HepG2 (cell line): Measurements from ENCODE around the gene IPPK. TPM values are rescaled to one million over a fixed set of nuclear protein-coding genes. Genes with fewer than 3 reads are reported as not detected.

Source experiments
- ATAC-seq: fragments of 200-7000 bp; cut with Tn5 transposase; 3 replicates; pipeline ENCODE4 v1.9.1; 2020; ENCODE audit warnings: mild to moderate bottlenecking, moderate library complexity
- BruUV-seq: library from RNA; stranded (reverse); fragments of 400-500 nt; replicated peaks from 2 replicates; lab custom pipeline; 2021; lab: Mats Ljungman, UMichigan
- CTCF ChIA-PET: fragments of 300-600 bp; formaldehyde crosslinking; extraction: SDS; loops from one replicate; lab custom pipeline; 2021; ENCODE audit warnings: low total read pairs, inconsistent platforms, low intra/inter-chr PET ratio; lab: Yijun Ruan, JAX
- POLR2A ChIA-PET: fragments of 350-600 bp; sonication (Branson Sonifier 250); formaldehyde crosslinking; loops from one replicate; lab custom pipeline; 2020; ENCODE audit warnings: antibody characterized with exemption, inconsistent platforms; lab: Yijun Ruan, JAX
- DNase-seq: peaks from one replicate; pipeline ENCODE4 v3.0.0-alpha.2; 2015; ENCODE audit warnings: low spot score
- FAIRE-seq: peaks from 3 replicates; lab custom pipeline; 2011; peaks lifted over from hg19 to GRCh38; lab: Jason Lieb, UNC
- H2AFZ ChIP-seq: one replicate; pipeline ENCODE4 v1.6.1; 2011; ENCODE audit warnings: low read length, inconsistent platforms
- H3K27ac ChIP-seq: fragments of 300-600 bp; 3 replicates; pipeline ENCODE4 v1.8.0; 2011; ENCODE audit warnings: mixed run types, mild to moderate bottlenecking, mixed read lengths, low read length, inconsistent platforms; ENCODE audit not compliant: insufficient read depth; ENCODE audit errors: extremely low read length
- H3K27me3 ChIP-seq, 2 experiments: fragments of 200-600 bp in 1 of 2; 2 replicates in 1 of 2; 3 replicates in 1 of 2; pipeline versions ENCODE4 v1.6.0 to v1.8.0; 2011; ENCODE audit warnings: low read length in 2 of 2, mild to moderate bottlenecking in 2 of 2, moderate library complexity in 2 of 2, inconsistent platforms in 1 of 2; ENCODE audit not compliant: insufficient read depth in 2 of 2, control insufficient read depth in 1 of 2
- H3K36me3 ChIP-seq, 2 experiments: fragments of 200-600 bp in 1 of 2; replicated peaks in 1 of 2; 2 replicates in 1 of 2; 3 replicates in 1 of 2; pipeline versions ENCODE4 v1.5.1 to v1.8.0; 2011; ENCODE audit warnings: low read length in 2 of 2, inconsistent platforms in 1 of 2; ENCODE audit not compliant: insufficient read depth in 2 of 2, control insufficient read depth in 1 of 2
- H3K4me1 ChIP-seq: 2 replicates; pipeline ENCODE4 v1.5.1; 2012; ENCODE audit warnings: low read length, inconsistent platforms; ENCODE audit not compliant: insufficient read depth
- H3K4me2 ChIP-seq: 2 replicates; pipeline ENCODE4 v1.6.0; 2011; ENCODE audit warnings: low read depth, low read length, inconsistent platforms
- H3K4me3 ChIP-seq, 3 experiments: fragments of 200-600 bp in 1 of 3; sonication (generic), shearing (Covaris generic) in 1 of 3; replicated peaks in 1 of 3; 2 replicates each; pipeline ENCODE4 v1.5.1; 2011 to 2016; ENCODE audit warnings: low read length in 3 of 3, inconsistent platforms in 2 of 3, low read depth in 2 of 3, mild to moderate bottlenecking in 2 of 3, control low read depth in 1 of 3, mixed read lengths in 1 of 3; ENCODE audit not compliant: insufficient read depth in 1 of 3
- H3K79me2 ChIP-seq: one replicate; pipeline ENCODE4 v1.6.1; 2011; ENCODE audit warnings: low read length, inconsistent platforms; ENCODE audit not compliant: insufficient read depth
- H3K9ac ChIP-seq: 2 replicates; pipeline ENCODE4 v1.6.0; 2011; ENCODE audit warnings: mild to moderate bottlenecking, low read depth, low read length, inconsistent platforms; ENCODE audit not compliant: insufficient read depth
- H3K9me3 ChIP-seq: 2 replicates; pipeline ENCODE4 v1.5.1; 2012; ENCODE audit warnings: mild to moderate bottlenecking, low read length
- H4K20me1 ChIP-seq: 2 replicates; pipeline ENCODE4 v1.6.0; 2011; ENCODE audit warnings: inconsistent platforms, mild to moderate bottlenecking, low read length, moderate library complexity; ENCODE audit not compliant: insufficient read depth
- ATF2 ChIP-seq: sonication (generic); formaldehyde crosslinking; IDR thresholded peaks from 2 replicates; pipeline ENCODE4 v1.4.0; 2020; ENCODE audit warnings: missing genetic modification reagents
- CTCF ChIP-seq: sonication (generic); formaldehyde crosslinking; IDR thresholded peaks from 2 replicates; pipeline ENCODE4 v1.5.0; 2020; ENCODE audit warnings: mild to moderate bottlenecking, missing genetic modification reagents, moderate library complexity
- PPARG ChIP-seq: conservative IDR thresholded peaks from 2 replicates; pipeline ENCODE4 v1.6.1; 2016; ENCODE audit warnings: missing biosample characterization, missing genetic modification reagents
- PRDM10 ChIP-seq: sonication (generic); formaldehyde crosslinking; IDR thresholded peaks from 2 replicates; pipeline ENCODE4 v1.4.0; 2020; ENCODE audit warnings: low read depth, missing genetic modification reagents
- ZNF589 ChIP-seq: sonication (generic); formaldehyde crosslinking; conservative IDR thresholded peaks from 2 replicates; pipeline ENCODE4 v1.8.0; 2022; ENCODE audit warnings: mild to moderate bottlenecking, moderate library complexity, missing genetic modification reagents
- WGBS: methylation state at CpG from one replicate; pipeline ENCODE4 v1.1.6; 2017; ENCODE audit warnings: low lambda C conversion rate; 5-methylcytosine and 5-hydroxymethylcytosine counted together
- in situ Hi-C: cut with HindIII; loops from 2 replicates; pipeline ENCODE4 v1.10.0; 2017; ENCODE audit warnings: low pct_unique_long_range_greater_than_20kb; ENCODE audit not compliant: extremely low pct_ligation_motif_present
- intact Hi-C: fragments of 100-400 bp; cut with micrococcal nuclease; formaldehyde crosslinking; loops from one replicate; pipeline ENCODE4 v1.10.0; 2022; ENCODE audit not compliant: unreplicated experiment
- polyA plus RNA-seq, 8 experiments: library from polyadenylated mRNA; depleted of rRNA in 3 of 8; stranded (reverse) in 7 of 8; unstranded in 1 of 8; fragments of >200 nt; fragmentation: Illumina TruSeq in 4 of 8; extraction: Trizol in 4 of 8; gene quantifications; 2 replicates each; pipeline versions ENCODE4 v1.2.1 to v1.2.3, GENCODE V29; 2011 to 2016; ENCODE audit warnings: low read depth in 4 of 8, missing spikeins in 1 of 8, mixed read lengths in 1 of 8; ENCODE audit not compliant: insufficient read depth in 1 of 8
- total RNA-seq, 5 experiments: library from RNA; depleted of rRNA; stranded (reverse); fragments of >200 nt; fragmentation: Illumina TruSeq; extraction: Trizol; gene quantifications; 2 replicates each; pipeline ENCODE4 v1.2.3, GENCODE V29; 2016; ENCODE audit warnings: low read depth in 1 of 5
- TF ChIP-seq, protein P1 (sequence below): sonication (generic); formaldehyde crosslinking; IDR thresholded peaks from 2 replicates; pipeline ENCODE4 v1.8.0; 2022; ENCODE audit warnings: missing genetic modification reagents, mild to moderate bottlenecking, moderate library complexity, borderline replicate concordance
- TF ChIP-seq, protein P2 (sequence below): IDR thresholded peaks from 2 replicates; pipeline ENCODE4 v1.6.1; 2016; ENCODE audit warnings: low read depth, missing genetic modification reagents, missing compliant biosample characterization
- TF ChIP-seq, protein P3 (sequence below): sonication (generic); formaldehyde crosslinking; IDR thresholded peaks from 2 replicates; pipeline ENCODE4 v1.4.0; 2020; ENCODE audit warnings: mild to moderate bottlenecking, missing genetic modification reagents

IPPK gene
- total and polyA plus RNA-seq, 2 of the 13 experiments (the other 11 are each of a cell fraction or from before 2014, with no cell fraction given), result 9.9 to 14.1 TPM

DNA sequence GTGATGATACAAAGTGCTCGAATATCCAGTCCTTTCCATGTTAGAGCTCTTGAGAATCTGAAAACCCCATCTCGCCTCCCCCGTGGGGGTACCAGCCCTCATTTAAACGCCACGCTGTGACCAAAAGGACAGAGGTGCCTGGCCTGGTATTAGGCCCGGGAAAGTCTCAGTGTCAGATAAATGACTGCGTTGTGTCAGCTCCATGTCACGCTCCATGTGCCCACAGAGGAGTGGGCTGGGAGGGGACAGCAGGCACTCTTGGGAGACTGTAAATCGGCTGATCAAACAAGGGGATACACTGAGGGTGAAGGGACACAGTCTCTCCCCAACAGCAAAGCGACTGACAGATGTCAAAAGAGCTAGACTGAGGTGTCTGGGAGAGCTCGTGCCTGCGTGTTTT, 68.5 kb downstream of the IPPK start:
- no peak for DNase-seq
- Histone ChIP-seq H3K27ac (no peak overlapping the region), H3K36me3 (no peaks in the 10 kb centered on the region), H3K27me3 (no peaks in the 10 kb centered on the region), H3K9me3 (no peaks in the 10 kb centered on the region), H4K20me1 (no peaks in the 10 kb centered on the region), H3K4me2 (no peak overlapping the region), H3K4me3 (no peak overlapping the region), H2AFZ (no peak overlapping the region), H3K9ac (no peak overlapping the region), H3K4me1 (peaks cover 52% of the 10 kb centered on the region), H3K79me2 (no peaks in the 10 kb centered on the region)
- in situ Hi-C loops, result no loop called here
- intact Hi-C loops, result no loop called here
- 92% methylated on average over 12 of the region's 12 CpGs for WGBS
- POLR2A ChIA-PET, result no interaction called here
- CTCF ChIA-PET, result no interaction called here
- no TSS peak for BruUV-seq
- no peak for FAIRE-seq
- ATAC-seq, result no peak
- TF ChIP-seq, protein P1, sequence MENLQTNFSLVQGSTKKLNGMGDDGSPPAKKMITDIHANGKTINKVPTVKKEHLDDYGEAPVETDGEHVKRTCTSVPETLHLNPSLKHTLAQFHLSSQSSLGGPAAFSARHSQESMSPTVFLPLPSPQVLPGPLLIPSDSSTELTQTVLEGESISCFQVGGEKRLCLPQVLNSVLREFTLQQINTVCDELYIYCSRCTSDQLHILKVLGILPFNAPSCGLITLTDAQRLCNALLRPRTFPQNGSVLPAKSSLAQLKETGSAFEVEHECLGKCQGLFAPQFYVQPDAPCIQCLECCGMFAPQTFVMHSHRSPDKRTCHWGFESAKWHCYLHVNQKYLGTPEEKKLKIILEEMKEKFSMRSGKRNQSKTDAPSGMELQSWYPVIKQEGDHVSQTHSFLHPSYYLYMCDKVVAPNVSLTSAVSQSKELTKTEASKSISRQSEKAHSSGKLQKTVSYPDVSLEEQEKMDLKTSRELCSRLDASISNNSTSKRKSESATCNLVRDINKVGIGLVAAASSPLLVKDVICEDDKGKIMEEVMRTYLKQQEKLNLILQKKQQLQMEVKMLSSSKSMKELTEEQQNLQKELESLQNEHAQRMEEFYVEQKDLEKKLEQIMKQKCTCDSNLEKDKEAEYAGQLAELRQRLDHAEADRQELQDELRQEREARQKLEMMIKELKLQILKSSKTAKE (CRISPR knock-in tag), result no peak
- TF ChIP-seq CTCF, result no peak
- TF ChIP-seq, protein P2, sequence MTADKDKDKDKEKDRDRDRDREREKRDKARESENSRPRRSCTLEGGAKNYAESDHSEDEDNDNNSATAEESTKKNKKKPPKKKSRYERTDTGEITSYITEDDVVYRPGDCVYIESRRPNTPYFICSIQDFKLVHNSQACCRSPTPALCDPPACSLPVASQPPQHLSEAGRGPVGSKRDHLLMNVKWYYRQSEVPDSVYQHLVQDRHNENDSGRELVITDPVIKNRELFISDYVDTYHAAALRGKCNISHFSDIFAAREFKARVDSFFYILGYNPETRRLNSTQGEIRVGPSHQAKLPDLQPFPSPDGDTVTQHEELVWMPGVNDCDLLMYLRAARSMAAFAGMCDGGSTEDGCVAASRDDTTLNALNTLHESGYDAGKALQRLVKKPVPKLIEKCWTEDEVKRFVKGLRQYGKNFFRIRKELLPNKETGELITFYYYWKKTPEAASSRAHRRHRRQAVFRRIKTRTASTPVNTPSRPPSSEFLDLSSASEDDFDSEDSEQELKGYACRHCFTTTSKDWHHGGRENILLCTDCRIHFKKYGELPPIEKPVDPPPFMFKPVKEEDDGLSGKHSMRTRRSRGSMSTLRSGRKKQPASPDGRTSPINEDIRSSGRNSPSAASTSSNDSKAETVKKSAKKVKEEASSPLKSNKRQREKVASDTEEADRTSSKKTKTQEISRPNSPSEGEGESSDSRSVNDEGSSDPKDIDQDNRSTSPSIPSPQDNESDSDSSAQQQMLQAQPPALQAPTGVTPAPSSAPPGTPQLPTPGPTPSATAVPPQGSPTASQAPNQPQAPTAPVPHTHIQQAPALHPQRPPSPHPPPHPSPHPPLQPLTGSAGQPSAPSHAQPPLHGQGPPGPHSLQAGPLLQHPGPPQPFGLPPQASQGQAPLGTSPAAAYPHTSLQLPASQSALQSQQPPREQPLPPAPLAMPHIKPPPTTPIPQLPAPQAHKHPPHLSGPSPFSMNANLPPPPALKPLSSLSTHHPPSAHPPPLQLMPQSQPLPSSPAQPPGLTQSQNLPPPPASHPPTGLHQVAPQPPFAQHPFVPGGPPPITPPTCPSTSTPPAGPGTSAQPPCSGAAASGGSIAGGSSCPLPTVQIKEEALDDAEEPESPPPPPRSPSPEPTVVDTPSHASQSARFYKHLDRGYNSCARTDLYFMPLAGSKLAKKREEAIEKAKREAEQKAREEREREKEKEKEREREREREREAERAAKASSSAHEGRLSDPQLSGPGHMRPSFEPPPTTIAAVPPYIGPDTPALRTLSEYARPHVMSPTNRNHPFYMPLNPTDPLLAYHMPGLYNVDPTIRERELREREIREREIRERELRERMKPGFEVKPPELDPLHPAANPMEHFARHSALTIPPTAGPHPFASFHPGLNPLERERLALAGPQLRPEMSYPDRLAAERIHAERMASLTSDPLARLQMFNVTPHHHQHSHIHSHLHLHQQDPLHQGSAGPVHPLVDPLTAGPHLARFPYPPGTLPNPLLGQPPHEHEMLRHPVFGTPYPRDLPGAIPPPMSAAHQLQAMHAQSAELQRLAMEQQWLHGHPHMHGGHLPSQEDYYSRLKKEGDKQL (CRISPR knock-in tag), result no peak
- TF ChIP-seq, protein P3, sequence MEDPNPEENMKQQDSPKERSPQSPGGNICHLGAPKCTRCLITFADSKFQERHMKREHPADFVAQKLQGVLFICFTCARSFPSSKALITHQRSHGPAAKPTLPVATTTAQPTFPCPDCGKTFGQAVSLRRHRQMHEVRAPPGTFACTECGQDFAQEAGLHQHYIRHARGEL (CRISPR knock-in tag), result no peak
- TF ChIP-seq ATF2 (CRISPR knock-in tag), result no peak
- TF ChIP-seq PPARG, result no peak
- no peak for TF ChIP-seq PRDM10 (CRISPR knock-in tag)
- no peak for TF ChIP-seq ZNF589
